ENCODE measurements around the gene LEP. TPM values are rescaled to one million over a fixed set of nuclear protein-coding genes. Genes with fewer than 3 reads are reported as not detected.
A peak's percentile ranks its signal among the peaks of the same experiment; 100 is the strongest.
"Not testable (repeated sequence)": the region's sequence is repeated elsewhere in the genome, so short reads cannot be mapped to it uniquely, and the experiment has no call there.

Gene LEP
- total RNA-seq, 1 experiment from 2014 or later, result not detected

- no peak for TF ChIP-seq CTCF (IDR thresholded peaks at IDR 0.05; ENCODE audit: unreplicated experiment)
- DNase-seq (ENCODE audit: unreplicated experiment), result no peak
- intact Hi-C loops (cut with micrococcal nuclease), result no loop called here
- ChIA-PET CTCF (interaction anchor here (0.6 to 1.2 kb wide), 2 partner anchors 20 to 42 kb away, joined by 4 read pairs; no protein-coding TSS in a partner anchor), POLR2A (no interaction called here)
- H3K4me3 Mint-ChIP-seq (ENCODE audit: unreplicated experiment), result no peak overlapping the region
- no peaks in the 10 kb centered on the region for H3K27me3 Mint-ChIP-seq (ENCODE audit: insufficient read depth, unreplicated experiment)
- peak overlapping the region; percentile 66 for H3K27ac Mint-ChIP-seq (ENCODE audit: low read depth, unreplicated experiment)
- BruUV-seq (replicated peaks), result no TSS peak
- peaks cover 19% of the 10 kb centered on the region for H3K36me3 Mint-ChIP-seq (ENCODE audit: insufficient read depth, unreplicated experiment)
- H3K4me1 Mint-ChIP-seq (ENCODE audit: insufficient read depth, unreplicated experiment), result no peaks in the 10 kb centered on the region
- H3K9me3 Mint-ChIP-seq (ENCODE audit: unreplicated experiment), result no peaks in the 10 kb centered on the region
These were observed 46.5 kb downstream of the LEP start for GRCh38 chr7:128287556-128287955.

- CTCF ChIA-PET; H3K4me1 Mint-ChIP-seq (ENCODE audit: insufficient read depth, unreplicated experiment); BruUV-seq (replicated peaks); intact Hi-C loops (cut with micrococcal nuclease); H3K9me3 Mint-ChIP-seq (ENCODE audit: unreplicated experiment); H3K4me3 Mint-ChIP-seq (ENCODE audit: unreplicated experiment); H3K27me3 Mint-ChIP-seq (ENCODE audit: insufficient read depth, unreplicated experiment); POLR2A ChIA-PET; DNase-seq (ENCODE audit: unreplicated experiment); H3K27ac Mint-ChIP-seq (ENCODE audit: low read depth, unreplicated experiment): not testable (repeated sequence)
- H3K36me3 Mint-ChIP-seq (ENCODE audit: insufficient read depth, unreplicated experiment), result peaks cover 16% of the 10 kb centered on the region
These were observed 56.9 kb downstream of the LEP start for GRCh38 chr7:128298004-128298403.

- CTCF ChIA-PET, result no interaction called here
- no peak for TF ChIP-seq CTCF (IDR thresholded peaks at IDR 0.05; ENCODE audit: unreplicated experiment)
- H3K27ac Mint-ChIP-seq (ENCODE audit: low read depth, unreplicated experiment), result no peak overlapping the region
- peaks cover 23% of the 10 kb centered on the region for H3K36me3 Mint-ChIP-seq (ENCODE audit: insufficient read depth, unreplicated experiment)
- intact Hi-C loops (cut with micrococcal nuclease), result no loop called here
- no TSS peak for BruUV-seq (replicated peaks)
- no peak for DNase-seq (ENCODE audit: unreplicated experiment)
- H3K9me3 Mint-ChIP-seq (ENCODE audit: unreplicated experiment), result no peaks in the 10 kb centered on the region
- H3K4me1 Mint-ChIP-seq (ENCODE audit: insufficient read depth, unreplicated experiment), result no peaks in the 10 kb centered on the region
- no peaks in the 10 kb centered on the region for H3K27me3 Mint-ChIP-seq (ENCODE audit: insufficient read depth, unreplicated experiment)
- POLR2A ChIA-PET, result no interaction called here
- H3K4me3 Mint-ChIP-seq (ENCODE audit: unreplicated experiment), result no peak overlapping the region
These were observed 58.1 kb downstream of the LEP start for GRCh38 chr7:128299109-128299607.

- H3K36me3 Mint-ChIP-seq (ENCODE audit: insufficient read depth, unreplicated experiment), result peaks cover 48% of the 10 kb centered on the region
- no peak overlapping the region for H3K4me3 Mint-ChIP-seq (ENCODE audit: unreplicated experiment)
- no peaks in the 10 kb centered on the region for H3K27me3 Mint-ChIP-seq (ENCODE audit: insufficient read depth, unreplicated experiment)
- no TSS peak for BruUV-seq (replicated peaks)
- H3K27ac Mint-ChIP-seq (ENCODE audit: low read depth, unreplicated experiment), result no peak overlapping the region
- ChIA-PET CTCF (interaction anchor here (1.3 kb wide), 1 partner anchor 20 kb away, joined by 6 read pairs; no protein-coding TSS in a partner anchor), POLR2A (interaction anchor here (0.7 kb wide), 1 partner anchor 141 kb away, joined by 3 read pairs; no protein-coding TSS in a partner anchor)
- intact Hi-C loops (cut with micrococcal nuclease), result no loop called here
- no peaks in the 10 kb centered on the region for H3K4me1 Mint-ChIP-seq (ENCODE audit: insufficient read depth, unreplicated experiment)
- TF ChIP-seq CTCF (IDR thresholded peaks at IDR 0.05; ENCODE audit: unreplicated experiment), result no peak
- no peak for DNase-seq (ENCODE audit: unreplicated experiment)
- H3K9me3 Mint-ChIP-seq (ENCODE audit: unreplicated experiment), result no peaks in the 10 kb centered on the region
These were observed 61.1 kb downstream of the LEP start for GRCh38 chr7:128302139-128302538.

- peaks cover 50% of the 10 kb centered on the region for H3K36me3 Mint-ChIP-seq (ENCODE audit: insufficient read depth, unreplicated experiment)
- no peak overlapping the region for H3K4me3 Mint-ChIP-seq (ENCODE audit: unreplicated experiment)
- DNase-seq (ENCODE audit: unreplicated experiment), result no peak
- H3K27ac Mint-ChIP-seq (ENCODE audit: low read depth, unreplicated experiment), result no peak overlapping the region
- intact Hi-C loops (cut with micrococcal nuclease), result no loop called here
- no peaks in the 10 kb centered on the region for H3K4me1 Mint-ChIP-seq (ENCODE audit: insufficient read depth, unreplicated experiment)
- no peaks in the 10 kb centered on the region for H3K27me3 Mint-ChIP-seq (ENCODE audit: insufficient read depth, unreplicated experiment)
- no peak for TF ChIP-seq CTCF (IDR thresholded peaks at IDR 0.05; ENCODE audit: unreplicated experiment)
- BruUV-seq (replicated peaks), result no TSS peak
- no peaks in the 10 kb centered on the region for H3K9me3 Mint-ChIP-seq (ENCODE audit: unreplicated experiment)
- POLR2A ChIA-PET, result no interaction called here
- CTCF ChIA-PET, result interaction anchor here (1.4 kb wide), 1 partner anchor 19 kb away, joined by 8 read pairs; no protein-coding TSS in a partner anchor
These were observed 62.1 kb downstream of the LEP start for GRCh38 chr7:128303133-128303532.
